Naive B cell (primary cell): Measurements from ENCODE around the gene DLX2. TPM values are rescaled to one million over a fixed set of nuclear protein-coding genes. Genes with fewer than 3 reads are reported as not detected.
"Not testable (repeated sequence)": the region's sequence is repeated elsewhere in the genome, so short reads cannot be mapped to it uniquely, and the experiment has no call there.

Experiments used
- ATAC-seq, 2 donors: fragments of 150-1000 bp; cut with Tn5 transposase; 2 replicates each; pipeline ENCODE4 v1.10.0; 2021; ENCODE audit warnings: low read depth in 2 of 2, mild to moderate bottlenecking in 2 of 2, moderate library complexity in 2 of 2
- DNase-seq: peaks from one replicate; pipeline ENCODE4 v3.0.0; 2022
- H3K27ac Mint-ChIP-seq, 6 donors: one replicate each; pipeline ENCODE4 v1.8.0; 2020 to 2022; ENCODE audit warnings: mild to moderate bottlenecking in 6 of 6, mixed read lengths in 6 of 6, moderate library complexity in 5 of 6, inconsistent platforms in 2 of 6
- H3K27me3 Mint-ChIP-seq, 3 donors: one replicate each; pipeline ENCODE4 v1.8.0; 2021 to 2022; ENCODE audit warnings: mixed read lengths in 3 of 3, mild to moderate bottlenecking in 1 of 3
- H3K36me3 Mint-ChIP-seq, 2 donors: one replicate each; pipeline ENCODE4 v1.8.0; 2020 to 2022; ENCODE audit warnings: mixed read lengths in 2 of 2, inconsistent platforms in 1 of 2, mild to moderate bottlenecking in 1 of 2
- H3K4me1 Mint-ChIP-seq, 3 donors: one replicate each; pipeline ENCODE4 v1.8.0; 2020 to 2022; ENCODE audit warnings: mixed read lengths in 3 of 3, inconsistent platforms in 1 of 3, mild to moderate bottlenecking in 1 of 3, moderate library complexity in 1 of 3
- H3K4me3 Mint-ChIP-seq, 8 donors: one replicate each; pipeline ENCODE4 v1.8.0; 2020 to 2022; ENCODE audit warnings: mild to moderate bottlenecking in 8 of 8, mixed read lengths in 8 of 8, moderate library complexity in 8 of 8, inconsistent platforms in 2 of 8
- H3K9me3 Mint-ChIP-seq, 7 donors: one replicate each; pipeline ENCODE4 v1.8.0; 2020 to 2022; ENCODE audit warnings: mixed read lengths in 7 of 7, mild to moderate bottlenecking in 5 of 7, inconsistent platforms in 2 of 7, moderate library complexity in 1 of 7
- polyA plus RNA-seq, 6 donors: library from polyadenylated mRNA; unstranded; fragments of 300-500 nt; fragmentation: Illumina TruSeq; gene quantifications; one replicate each; pipeline ENCODE4 v1.2.3, GENCODE V29; 2021; ENCODE audit warnings: low read depth in 6 of 6

DLX2 gene
- not detected for polyA plus RNA-seq

DNA sequence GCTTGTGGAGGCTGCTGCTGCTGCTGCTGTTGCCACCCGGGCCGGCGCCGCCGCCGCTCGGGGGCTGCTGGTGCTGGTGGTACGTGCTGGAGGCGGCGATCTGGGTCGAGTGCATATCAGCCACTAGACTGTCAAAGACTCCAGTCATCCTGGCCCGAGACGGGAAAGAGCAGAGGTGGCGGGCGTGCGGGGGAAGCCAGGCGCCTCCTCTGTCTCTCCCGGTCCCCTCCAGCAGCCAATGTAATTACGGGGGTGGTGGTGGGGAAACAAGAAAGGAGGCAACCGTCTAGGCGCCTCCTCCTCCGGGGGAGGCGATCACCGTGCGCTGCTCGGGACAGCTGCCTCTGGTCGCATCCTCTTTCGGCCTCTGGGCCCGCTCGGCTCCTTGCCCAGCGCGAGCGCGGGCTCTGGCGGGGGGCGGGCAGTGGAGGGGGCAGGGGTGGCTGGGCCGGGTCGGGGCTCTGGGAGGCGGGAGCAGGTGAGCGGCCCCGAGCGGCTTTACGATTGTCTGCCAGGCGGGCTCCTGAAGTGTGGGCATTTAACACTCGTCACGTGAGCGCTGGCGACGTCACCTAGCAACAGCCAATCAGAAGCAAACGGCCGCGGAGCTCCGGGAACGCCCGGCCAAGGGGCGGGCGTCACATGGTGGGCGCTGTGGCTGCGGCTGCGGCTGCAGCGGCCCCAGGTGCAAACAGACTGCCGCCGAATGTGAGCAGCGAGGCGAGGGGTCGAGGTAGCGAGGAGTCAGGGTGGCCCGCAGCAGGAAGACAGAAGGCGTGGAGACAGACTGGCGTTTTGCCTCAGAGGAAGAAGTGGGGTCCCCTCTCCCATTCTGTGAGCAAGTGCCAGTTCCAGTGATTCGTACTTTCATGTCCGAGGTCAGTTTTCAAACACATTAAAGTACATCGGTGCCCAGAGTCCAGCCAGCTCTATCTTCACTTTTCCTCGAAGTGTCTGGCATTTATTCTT, at the start of gene DLX2:
DLX2 (minus strand) TSS at position 510 of the 969 bp plus-strand sequence; CDS start at position 148, 362 bp downstream.
- peak within 1 kb of the TSS; percentile 80 to 91 (median 82) for H3K4me3 Mint-ChIP-seq
- H3K27ac Mint-ChIP-seq, result peak within 1 kb of the TSS in 5 of 6 donors; percentile 73 to 96 (median 93)
- peaks cover 35 to 49% (median 48%) of the 10 kb centered on the region in 3 donors for H3K4me1 Mint-ChIP-seq
- peaks cover 4 to 31% (median 13%) of the 10 kb centered on the region in 7 donors for H3K9me3 Mint-ChIP-seq
- DNase-seq (no peak), ATAC-seq (peak; percentile 63 to 65)
- peaks cover 6 to 12% of the 10 kb centered on the region in 2 donors for H3K36me3 Mint-ChIP-seq
- H3K27me3 Mint-ChIP-seq, result peaks cover 56 to 84% (median 58%) of the 10 kb centered on the region in 3 donors

DNA sequence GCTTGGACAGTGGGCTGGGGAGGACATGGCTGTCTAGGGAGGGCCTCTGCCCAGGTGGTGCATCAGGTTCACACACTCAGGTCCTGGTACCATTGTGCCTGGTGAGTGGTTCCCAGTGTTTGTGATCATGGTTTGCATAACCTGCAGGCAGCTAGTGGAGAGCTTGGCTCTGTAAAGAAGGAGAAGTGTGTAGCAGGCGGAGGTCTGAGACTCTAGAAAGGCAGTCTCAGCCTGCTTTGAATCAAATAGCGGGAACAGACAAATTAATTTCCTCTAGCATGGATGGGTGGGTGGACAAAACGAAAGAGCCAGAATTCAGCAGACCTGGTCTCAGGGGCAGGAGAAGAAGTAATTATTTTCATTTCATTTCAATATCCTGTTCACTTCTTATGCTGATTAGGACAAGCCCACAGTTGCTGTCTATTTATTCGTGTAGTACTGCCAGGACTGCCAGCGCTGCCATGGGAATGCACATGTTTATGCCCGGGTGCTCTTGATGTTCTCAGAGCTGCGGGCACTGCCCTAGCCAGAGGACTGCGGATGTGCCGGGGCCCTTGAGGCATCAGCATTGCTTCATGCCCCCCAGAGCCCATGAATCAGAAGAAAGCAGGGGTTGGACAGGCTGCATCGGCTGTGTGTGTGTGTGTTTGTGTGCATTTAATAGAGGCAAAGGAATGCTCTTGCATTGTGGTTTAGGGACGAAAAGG, 45.4 kb upstream of the DLX2 start:
- Mint-ChIP-seq H3K9me3 (peaks cover 0 to 15% (median 5%) of the 10 kb centered on the region in 7 donors), H3K27me3 (peaks cover 6 to 33% (median 15%) of the 10 kb centered on the region in 3 donors), H3K4me1 (no peaks in the 10 kb centered on the region), H3K36me3 (no peaks in the 10 kb centered on the region), H3K27ac (peak overlapping the region in 2 of 6 donors; percentile 41 to 58), H3K4me3 (no peak overlapping the region)
- ATAC-seq (no peak), DNase-seq (no peak)

DNA sequence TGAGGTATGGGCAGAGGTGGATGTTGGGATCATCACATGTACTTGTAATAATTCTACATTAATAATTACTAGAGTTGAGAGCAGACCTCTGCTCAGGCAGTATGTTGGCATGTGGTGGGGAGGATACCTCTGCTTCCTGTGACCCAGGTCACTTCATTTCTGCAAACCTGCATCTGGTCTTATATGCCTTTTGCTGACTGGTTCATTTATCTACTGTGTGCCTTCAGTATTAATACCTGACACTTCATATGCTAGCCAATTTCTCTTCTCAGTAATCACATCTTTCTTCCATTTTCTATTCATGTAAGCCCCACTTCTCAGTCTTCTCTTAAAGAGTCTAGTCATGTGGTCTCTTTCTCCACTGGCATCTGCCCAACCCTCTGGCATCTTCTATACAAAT, 41.1 kb upstream of the DLX2 start:
- no peak overlapping the region for H3K4me3 Mint-ChIP-seq

DNA sequence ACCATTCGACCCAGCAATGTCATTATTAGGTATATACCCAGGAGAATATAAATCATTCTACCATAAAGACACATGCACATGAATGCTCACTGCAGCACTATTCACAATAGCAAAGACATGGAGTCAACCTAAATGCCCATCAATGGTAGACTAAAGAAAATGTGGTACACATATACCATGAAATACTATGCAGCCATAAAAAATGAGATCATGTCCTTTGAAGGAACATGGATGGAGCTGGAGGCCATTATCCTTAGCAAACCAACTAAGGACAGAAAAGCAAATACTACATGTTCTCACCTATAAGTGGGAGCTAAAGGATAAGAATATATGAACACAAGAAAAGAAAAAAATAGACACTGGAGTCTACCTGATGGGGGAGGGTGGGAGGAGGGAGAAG, 36.0 kb upstream of the DLX2 start:
- not testable (repeated sequence) for H3K27ac Mint-ChIP-seq, H3K4me3 Mint-ChIP-seq, H3K36me3 Mint-ChIP-seq, DNase-seq, ATAC-seq, H3K4me1 Mint-ChIP-seq
- Mint-ChIP-seq H3K27me3 (peaks cover 5 to 23% (median 14%) of the 10 kb centered on the region in 3 donors), H3K9me3 (peaks cover 0 to 11% (median 0%) of the 10 kb centered on the region in 7 donors)

More for the DNA sequence above, 41.1 kb upstream of the DLX2 start:
- Mint-ChIP-seq H3K27me3 (peaks cover 6 to 33% (median 10%) of the 10 kb centered on the region in 3 donors), H3K9me3 (peaks cover 0 to 4% (median 0%) of the 10 kb centered on the region in 7 donors), H3K27ac (no peak overlapping the region), H3K4me1 (no peaks in the 10 kb centered on the region), H3K36me3 (no peaks in the 10 kb centered on the region)
- ATAC-seq (no peak), DNase-seq (no peak)

DNA sequence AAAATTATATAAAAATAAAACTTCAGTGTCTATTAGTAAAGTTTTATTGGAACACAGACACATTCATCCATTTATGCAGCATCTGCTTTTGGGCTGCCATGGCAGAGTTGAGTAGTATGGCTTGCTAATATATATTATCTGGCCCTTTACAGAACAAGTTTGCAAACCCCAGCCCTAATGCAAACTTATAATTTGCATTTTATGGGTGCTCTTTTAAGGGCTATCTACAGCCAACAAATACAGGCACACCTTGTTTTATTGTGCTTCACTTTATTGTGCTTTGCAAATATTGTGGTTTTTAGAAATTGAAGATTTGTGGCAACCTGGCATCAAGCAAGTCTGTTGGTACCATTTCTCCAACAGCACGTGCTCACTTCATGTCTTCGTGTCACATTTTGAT, 35.2 kb upstream of the DLX2 start:
- Mint-ChIP-seq H3K4me3 (no peak overlapping the region), H3K4me1 (no peaks in the 10 kb centered on the region), H3K9me3 (peaks cover 0 to 11% (median 0%) of the 10 kb centered on the region in 7 donors), H3K27ac (no peak overlapping the region), H3K36me3 (no peaks in the 10 kb centered on the region), H3K27me3 (peaks cover 4 to 28% (median 17%) of the 10 kb centered on the region in 3 donors)
- no peak for DNase-seq
- no peak for ATAC-seq

DNA sequence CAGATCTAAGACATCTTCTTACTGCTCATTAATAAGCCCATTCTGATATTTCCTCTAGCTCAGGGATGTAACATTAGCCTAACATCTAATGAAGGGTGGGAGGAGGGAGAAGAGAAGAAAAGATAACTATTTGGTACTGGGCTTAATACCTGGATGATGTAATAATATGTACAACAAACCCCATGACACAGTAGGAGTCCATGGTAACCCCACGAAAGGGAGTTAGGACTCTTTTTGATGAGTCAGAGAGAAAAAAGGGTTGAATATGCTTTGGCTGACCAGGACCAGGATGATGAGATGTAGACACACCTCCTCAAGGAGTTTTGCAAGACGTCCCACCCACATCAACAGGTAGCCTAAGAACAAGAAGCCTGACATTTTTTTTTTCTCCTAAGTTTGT, 34.4 kb upstream of the DLX2 start:
- Mint-ChIP-seq H3K36me3 (no peaks in the 10 kb centered on the region), H3K4me3 (no peak overlapping the region), H3K27ac (no peak overlapping the region), H3K4me1 (no peaks in the 10 kb centered on the region), H3K9me3 (peaks cover 0 to 11% (median 0%) of the 10 kb centered on the region in 7 donors), H3K27me3 (peaks cover 7 to 33% (median 22%) of the 10 kb centered on the region in 3 donors)
- DNase-seq, result no peak
- ATAC-seq, result no peak

DNA sequence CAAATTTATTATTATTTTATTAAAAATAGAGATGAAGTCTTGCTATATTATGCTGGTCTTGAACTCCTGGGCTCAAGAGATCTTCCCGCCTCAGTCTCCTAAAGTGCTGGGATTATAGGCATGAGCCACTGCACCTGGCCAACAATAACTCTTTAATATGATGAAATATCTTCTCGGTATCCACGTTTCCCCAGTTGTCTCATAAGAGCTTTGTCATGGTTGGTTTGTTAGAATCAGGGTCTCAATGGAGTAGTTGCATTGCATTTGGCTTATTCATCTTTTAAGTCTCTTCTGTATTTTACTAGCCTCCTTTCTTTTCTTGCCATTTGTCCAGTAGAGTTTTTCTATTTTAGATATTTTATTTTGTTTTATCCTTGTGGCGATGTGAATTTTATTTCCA, 32.7 kb upstream of the DLX2 start:
- Mint-ChIP-seq H3K27me3 (peaks cover 9 to 36% (median 27%) of the 10 kb centered on the region in 3 donors), H3K36me3 (no peaks in the 10 kb centered on the region), H3K4me1 (no peaks in the 10 kb centered on the region), H3K27ac (no peak overlapping the region), H3K9me3 (peaks cover 0 to 15% (median 0%) of the 10 kb centered on the region in 7 donors), H3K4me3 (no peak overlapping the region)
- ATAC-seq, result no peak
- DNase-seq, result no peak

DNA sequence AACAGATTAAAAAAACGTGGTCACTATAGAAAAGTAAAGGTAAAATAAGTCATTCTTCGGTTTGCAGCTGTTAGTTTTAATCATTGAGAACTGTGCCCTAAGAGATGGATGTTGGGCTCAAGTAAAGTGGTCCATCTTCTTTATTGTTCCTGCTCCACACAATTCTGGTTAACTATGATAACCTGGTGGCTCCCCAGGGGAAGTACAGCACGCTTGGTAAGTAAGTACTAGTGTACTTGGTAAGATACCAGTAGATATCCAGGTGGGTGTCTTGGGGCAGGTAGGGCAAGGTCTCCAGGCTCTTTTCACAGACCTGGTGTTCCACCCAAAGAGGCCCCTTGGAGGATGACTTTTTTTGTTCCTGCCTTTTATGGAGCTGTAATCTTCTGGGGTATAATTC, 31.6 kb upstream of the DLX2 start:
- DNase-seq (no peak), ATAC-seq (no peak)
- no peaks in the 10 kb centered on the region for H3K36me3 Mint-ChIP-seq
- H3K9me3 Mint-ChIP-seq, result peaks cover 0 to 26% (median 5%) of the 10 kb centered on the region in 7 donors
- H3K27ac Mint-ChIP-seq, result no peak overlapping the region
- no peaks in the 10 kb centered on the region for H3K4me1 Mint-ChIP-seq
- H3K4me3 Mint-ChIP-seq, result no peak overlapping the region
- peaks cover 9 to 39% (median 36%) of the 10 kb centered on the region in 3 donors for H3K27me3 Mint-ChIP-seq

DNA sequence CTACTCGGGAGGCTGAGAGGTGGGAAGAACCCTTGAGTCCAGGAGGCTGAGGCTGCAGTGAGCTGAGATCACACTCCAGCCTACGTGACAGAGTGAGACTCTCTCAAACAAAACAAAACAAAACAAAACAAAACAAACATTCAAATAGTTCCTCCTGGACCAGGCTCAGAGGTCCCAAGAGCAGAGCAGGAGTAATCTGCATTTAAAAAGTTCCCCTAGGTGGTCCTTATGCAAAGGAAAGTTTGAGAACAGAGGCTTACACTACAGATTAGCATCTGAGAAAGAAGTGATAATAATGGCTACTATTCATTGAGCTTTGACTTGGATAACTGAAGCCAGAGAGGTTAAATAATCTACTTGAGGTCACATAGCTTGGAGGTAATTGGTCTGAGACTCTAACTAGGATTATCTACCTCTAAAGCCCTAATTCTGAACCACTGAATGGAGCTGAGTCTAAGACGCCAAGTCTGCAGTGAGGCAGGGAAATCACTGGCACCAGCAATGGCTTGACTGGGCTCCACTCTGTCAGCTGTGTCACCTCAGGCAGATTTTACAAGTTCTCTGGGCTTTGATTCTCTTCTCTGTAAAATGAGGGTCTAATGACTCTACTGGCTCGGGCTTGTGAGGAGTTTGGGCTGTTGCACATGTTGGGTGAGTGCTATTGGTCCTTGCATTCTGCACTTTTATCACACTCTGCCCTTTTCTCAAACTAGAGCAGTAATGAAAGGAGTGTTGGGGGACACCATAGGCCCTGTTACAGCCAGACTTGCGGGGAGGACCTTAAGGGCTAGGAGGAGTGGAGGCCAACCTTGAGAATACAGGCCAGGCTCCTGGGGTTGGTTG, 29.2 kb upstream of the DLX2 start:
- no peak overlapping the region for H3K4me3 Mint-ChIP-seq
- H3K36me3 Mint-ChIP-seq, result no peaks in the 10 kb centered on the region
- H3K4me1 Mint-ChIP-seq, result no peaks in the 10 kb centered on the region
- ATAC-seq (no peak), DNase-seq (no peak)
- peaks cover 7 to 31% (median 28%) of the 10 kb centered on the region in 3 donors for H3K27me3 Mint-ChIP-seq
- no peak overlapping the region for H3K27ac Mint-ChIP-seq
- peaks cover 0 to 21% (median 5%) of the 10 kb centered on the region in 7 donors for H3K9me3 Mint-ChIP-seq

DNA sequence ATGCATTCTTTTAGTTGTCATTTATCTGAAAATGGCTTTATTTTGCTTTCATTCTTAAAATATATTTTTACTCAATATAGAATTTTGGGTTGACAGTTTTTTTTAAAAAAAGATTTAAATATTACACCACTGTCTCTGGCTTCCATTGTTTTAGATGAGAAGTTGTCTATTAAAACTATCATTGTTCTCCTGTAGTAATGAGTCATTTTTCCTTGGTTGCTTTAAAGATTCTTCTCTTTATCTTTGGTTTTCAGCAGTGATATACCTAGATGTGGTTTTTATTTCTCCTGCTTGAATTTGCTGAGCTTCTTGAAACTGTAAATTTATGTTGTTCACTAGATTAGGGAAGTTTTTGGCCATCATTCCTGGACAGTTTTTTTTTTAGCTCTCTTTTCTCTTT, 26.7 kb upstream of the DLX2 start:
- Mint-ChIP-seq H3K27me3 (peaks cover 5 to 26% (median 15%) of the 10 kb centered on the region in 3 donors), H3K27ac (no peak overlapping the region), H3K4me3 (no peak overlapping the region), H3K36me3 (no peaks in the 10 kb centered on the region), H3K4me1 (no peaks in the 10 kb centered on the region), H3K9me3 (peaks cover 0 to 21% (median 6%) of the 10 kb centered on the region in 7 donors)
- ATAC-seq, result no peak
- no peak for DNase-seq

DNA sequence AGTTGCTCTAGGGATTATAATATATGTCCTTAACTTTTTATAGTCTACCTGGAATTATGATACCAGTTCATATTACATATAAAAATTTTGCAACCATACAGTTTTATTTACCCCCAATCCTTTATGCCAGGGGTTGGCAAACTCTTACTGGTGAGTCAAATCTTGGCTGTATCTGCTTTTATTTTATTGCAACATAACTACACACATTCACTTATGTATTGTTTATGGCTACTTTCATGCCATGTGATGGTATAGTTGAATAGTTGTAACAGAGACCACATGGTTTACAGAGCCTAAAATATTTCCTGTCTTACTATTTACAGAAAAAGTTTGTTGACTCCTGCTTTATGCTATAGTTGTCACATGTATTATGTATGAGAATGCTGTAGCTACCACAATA, 25.8 kb upstream of the DLX2 start:
- peaks cover 0 to 21% (median 6%) of the 10 kb centered on the region in 7 donors for H3K9me3 Mint-ChIP-seq
- H3K4me3 Mint-ChIP-seq, result no peak overlapping the region
- no peaks in the 10 kb centered on the region for H3K36me3 Mint-ChIP-seq
- H3K4me1 Mint-ChIP-seq, result no peaks in the 10 kb centered on the region
- peaks cover 10 to 22% (median 10%) of the 10 kb centered on the region in 3 donors for H3K27me3 Mint-ChIP-seq
- H3K27ac Mint-ChIP-seq, result no peak overlapping the region
- ATAC-seq, result no peak
- no peak for DNase-seq

DNA sequence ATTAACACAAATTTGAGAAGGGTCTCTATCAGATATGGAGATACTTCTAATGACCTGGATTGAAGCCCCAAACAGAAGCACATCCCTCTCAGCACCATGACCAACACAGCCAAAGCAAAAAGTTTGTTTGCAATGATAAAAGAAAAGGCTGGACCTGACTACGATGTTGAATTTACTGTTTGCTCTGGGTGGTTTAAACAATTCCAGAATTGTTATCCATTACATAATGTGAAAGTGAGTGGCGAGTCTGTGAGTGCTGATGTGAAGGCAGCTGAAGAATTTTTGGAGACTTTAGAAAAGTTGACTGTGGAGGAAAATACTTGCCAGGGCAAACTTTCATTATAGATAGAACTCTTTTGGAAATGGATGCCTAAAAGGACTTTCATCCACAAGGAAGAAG, 17.4 kb upstream of the DLX2 start:
- no peak for DNase-seq
- Mint-ChIP-seq H3K4me3 (no peak overlapping the region), H3K27ac (no peak overlapping the region), H3K9me3 (peaks cover 0 to 2% (median 0%) of the 10 kb centered on the region in 7 donors), H3K36me3 (no peaks in the 10 kb centered on the region), H3K4me1 (no peaks in the 10 kb centered on the region), H3K27me3 (peaks cover 20 to 31% (median 27%) of the 10 kb centered on the region in 3 donors)
- no peak for ATAC-seq

DNA sequence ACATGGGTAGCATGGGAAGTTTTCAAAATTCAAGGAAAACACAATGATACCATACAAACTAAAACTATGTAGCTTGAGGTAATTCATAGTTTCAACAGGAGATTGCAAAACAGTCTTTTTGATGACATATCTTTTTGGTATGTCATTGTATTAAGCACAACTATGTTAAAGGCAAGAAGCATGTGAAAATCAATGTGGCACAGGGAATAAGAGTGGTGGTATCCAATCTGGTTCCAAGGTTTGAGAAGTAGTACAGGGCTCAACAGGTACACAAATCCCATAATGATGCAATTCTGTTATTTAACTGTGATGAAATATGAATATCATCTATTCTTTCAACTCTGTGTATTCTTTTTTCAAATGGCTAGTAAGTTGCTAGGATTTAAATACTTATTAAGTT, 16.4 kb upstream of the DLX2 start:
- ATAC-seq (no peak), DNase-seq (no peak)
- H3K9me3 Mint-ChIP-seq, result no peaks in the 10 kb centered on the region
- no peak overlapping the region for H3K4me3 Mint-ChIP-seq
- H3K36me3 Mint-ChIP-seq, result no peaks in the 10 kb centered on the region
- no peak overlapping the region for H3K27ac Mint-ChIP-seq
- H3K4me1 Mint-ChIP-seq, result no peaks in the 10 kb centered on the region
- H3K27me3 Mint-ChIP-seq, result peaks cover 30 to 36% (median 35%) of the 10 kb centered on the region in 3 donors
